Thymus (tissue), 11 donors: ENCODE data around the gene NRIP3. TPM values are rescaled to one million over a fixed set of nuclear protein-coding genes. Genes with fewer than 3 reads are reported as not detected.

ENCODE experiments used
- DNase-seq, 9 donors: peaks; one replicate each; pipeline ENCODE4 v3.0.0-alpha.2; 2013; ENCODE audit warnings: low spot score in 9 of 9, low read depth in 6 of 9, missing footprints in 1 of 9
- H3K27ac ChIP-seq, 2 donors: one replicate each; pipeline ENCODE4 v1.5.1; 2013; ENCODE audit warnings: control low read depth in 1 of 2, low read depth in 1 of 2, low read length in 1 of 2, mild to moderate bottlenecking in 1 of 2, moderate library complexity in 1 of 2
- H3K27me3 ChIP-seq, 2 donors: one replicate each; pipeline ENCODE4 v1.5.1; 2013; ENCODE audit warnings: low read length in 1 of 2; ENCODE audit not compliant: control insufficient read depth in 2 of 2, insufficient read depth in 1 of 2
- H3K36me3 ChIP-seq, 2 donors: one replicate each; pipeline ENCODE4 v1.5.1; 2013; ENCODE audit warnings: low read length in 1 of 2, mild to moderate bottlenecking in 1 of 2, moderate library complexity in 1 of 2; ENCODE audit not compliant: control insufficient read depth in 2 of 2, insufficient read depth in 2 of 2
- H3K4me1 ChIP-seq, 2 donors: one replicate each; pipeline ENCODE4 v1.5.1; 2013; ENCODE audit warnings: low read length in 2 of 2; ENCODE audit not compliant: control insufficient read depth in 2 of 2, insufficient read depth in 2 of 2
- H3K4me3 ChIP-seq, 2 donors: one replicate each; pipeline ENCODE4 v1.5.1; 2013; ENCODE audit warnings: low read length in 2 of 2, control low read depth in 1 of 2, mild to moderate bottlenecking in 1 of 2
- H3K9me3 ChIP-seq, 2 donors: one replicate each; pipeline ENCODE4 v1.5.1; 2013; ENCODE audit warnings: low read length in 1 of 2, mild to moderate bottlenecking in 1 of 2; ENCODE audit not compliant: control insufficient read depth in 2 of 2, insufficient read depth in 1 of 2
- WGBS: extraction: QIAGEN DNeasy Blood & Tissue Kit; methylation state at CpG from one replicate; pipeline ENCODE4 v1.1.7; 2013; 5-methylcytosine and 5-hydroxymethylcytosine counted together
- polyA plus RNA-seq: library from polyadenylated mRNA; stranded (reverse); fragments of 200-250 nt; gene quantifications from one replicate; pipeline ENCODE4 v1.2.3, GENCODE V29; 2013
- total RNA-seq: library from RNA; stranded (reverse); fragments of 120-200 nt; gene quantifications from one replicate; pipeline ENCODE4 v1.2.4, GENCODE V29; 2013
- donor health status: healthy.

NRIP3 gene
- total and polyA plus RNA-seq, 2 donors: 0.80 to 1.2 TPM

GRCh38 chr11:8971196-8971923 lies 32.4 kb downstream of the NRIP3 start:
- DNase-seq: no peak
- H3K4me3 ChIP-seq: no peak overlapping the region
- H3K27me3 ChIP-seq: no peaks in the 10 kb centered on the region
- no peaks in the 10 kb centered on the region for H3K36me3 ChIP-seq
- no peaks in the 10 kb centered on the region for H3K9me3 ChIP-seq
- WGBS: 97% methylated on average over 2 of the region's 2 CpGs
- H3K4me1 ChIP-seq: no peaks in the 10 kb centered on the region
- no peak overlapping the region for H3K27ac ChIP-seq

- H3K9me3 ChIP-seq: no peaks in the 10 kb centered on the region
- H3K4me1 ChIP-seq: peaks cover 16% of the 10 kb centered on the region in 2 donors
- no peaks in the 10 kb centered on the region for H3K36me3 ChIP-seq
- H3K27ac ChIP-seq: no peak overlapping the region
- 97% methylated on average over 8 of the region's 8 CpGs for WGBS
- H3K27me3 ChIP-seq: no peaks in the 10 kb centered on the region
- H3K4me3 ChIP-seq: no peak overlapping the region
- peak in 1 of 9 donors; percentile 9 for DNase-seq
These were observed 36.6 kb downstream of the NRIP3 start for GRCh38 chr11:8967184-8967583.

DNA sequence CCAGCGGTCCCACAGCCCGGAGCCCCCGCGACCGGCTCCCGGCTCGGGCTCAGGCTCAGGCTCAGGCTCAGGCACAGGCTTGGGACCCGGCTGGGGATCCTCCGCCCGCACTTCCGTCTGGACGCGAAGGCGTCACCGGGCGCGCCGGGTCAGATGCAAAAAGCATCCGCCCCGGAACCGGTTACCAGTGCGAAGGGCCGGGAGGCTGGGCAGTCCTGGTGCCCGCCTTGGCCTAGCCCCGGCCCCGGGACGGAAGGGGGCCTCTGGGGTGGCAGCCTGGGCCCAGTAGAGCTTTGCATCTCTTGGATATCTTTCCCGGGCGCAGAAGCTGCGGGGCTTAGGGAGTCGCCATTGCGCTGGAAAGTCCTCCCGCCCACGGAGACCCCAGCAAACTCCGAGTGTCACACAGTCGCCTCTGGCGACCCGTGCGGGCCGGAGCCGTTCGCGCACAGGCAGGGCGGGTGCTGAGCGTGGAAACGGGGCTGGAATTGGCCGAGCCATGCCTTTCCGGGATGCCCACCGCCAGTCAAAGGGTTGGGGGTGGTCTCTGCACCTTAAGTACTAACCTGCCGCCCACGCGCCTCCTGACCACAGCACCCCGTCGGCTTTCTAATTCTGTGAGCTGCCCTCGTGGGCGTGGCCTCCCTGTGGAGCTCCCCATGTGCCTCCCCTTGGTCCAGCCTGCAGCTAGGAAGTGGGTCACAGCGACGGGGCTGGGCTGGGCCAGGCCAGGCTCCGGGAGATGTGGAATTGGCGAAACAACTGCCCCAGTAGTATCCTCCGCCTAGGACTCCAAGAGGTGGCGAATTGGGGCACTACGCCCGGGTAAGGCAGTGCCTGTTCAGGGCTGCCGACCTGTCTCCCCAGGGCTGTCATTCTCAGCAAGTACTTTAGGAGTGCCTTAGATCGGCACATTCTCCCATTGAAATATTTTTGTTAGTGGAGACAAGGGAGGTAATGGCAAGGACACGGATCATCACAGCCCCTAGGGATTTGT lies 39.2 kb downstream of the NRIP3 start, which contains the start of gene TMEM9B:
TMEM9B (minus strand) TSS at position 119 of the 997 bp plus-strand sequence. CDS start 129 bp downstream, outside the sequence.
- no peaks in the 10 kb centered on the region for H3K9me3 ChIP-seq
- DNase-seq: peak; percentile 52 to 90 (median 75)
- peaks cover 16% of the 10 kb centered on the region in 2 donors for H3K4me1 ChIP-seq
- H3K27me3 ChIP-seq: no peaks in the 10 kb centered on the region
- H3K4me3 ChIP-seq: peak within 1 kb of the TSS; percentile 77 to 93
- peak within 1 kb of the TSS; percentile 89 to 97 for H3K27ac ChIP-seq
- no peaks in the 10 kb centered on the region for H3K36me3 ChIP-seq
- WGBS: under 1% methylated on average over 67 of the region's 67 CpGs

DNA sequence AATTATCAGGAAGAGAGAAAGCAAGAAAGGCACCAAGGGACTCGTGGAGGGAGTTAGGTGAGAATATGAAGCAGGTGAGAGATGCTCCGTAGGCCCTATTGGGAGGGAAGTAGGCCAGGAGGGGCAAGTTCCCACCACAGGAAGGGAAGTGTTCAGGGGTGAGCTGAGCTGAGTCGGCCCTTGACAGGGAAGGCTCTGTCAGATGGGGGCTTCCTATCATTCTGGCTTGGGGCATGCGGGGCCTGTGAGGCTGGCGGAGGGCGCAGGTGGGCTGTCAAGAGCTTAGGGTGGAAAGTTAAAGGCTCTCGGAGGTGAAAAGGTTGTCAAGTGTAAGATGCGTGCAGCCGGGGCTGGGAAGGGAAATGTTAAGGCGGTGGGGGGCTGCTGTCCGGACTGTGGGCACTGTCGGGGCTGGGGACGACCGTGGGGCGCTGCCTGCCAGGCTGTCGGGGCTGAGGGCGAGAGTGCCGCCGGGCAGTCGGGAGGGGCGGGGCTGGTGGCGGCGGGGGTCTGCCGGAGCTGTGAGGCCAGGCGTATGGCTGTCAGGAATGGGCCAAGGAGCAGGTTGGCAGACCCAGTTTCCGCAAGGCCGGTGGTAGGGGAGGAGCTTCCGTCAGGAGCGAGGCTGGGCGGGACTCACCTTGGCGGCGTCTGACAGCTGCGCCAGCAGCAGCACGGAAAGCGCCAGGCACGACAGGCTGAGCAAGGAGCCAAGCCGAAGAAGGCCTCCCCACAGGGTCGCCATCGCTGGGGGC lies 40.1 kb downstream of the NRIP3 start:
- H3K4me3 ChIP-seq: peak overlapping the region; percentile 77 to 93
- 3% methylated on average over 39 of the region's 39 CpGs for whole genome bisulfite sequencing
- peaks cover 16% of the 10 kb centered on the region in 2 donors for H3K4me1 ChIP-seq
- H3K27ac ChIP-seq: peak overlapping the region; percentile 89 to 97
- no peaks in the 10 kb centered on the region for H3K27me3 ChIP-seq
- no peaks in the 10 kb centered on the region for H3K36me3 ChIP-seq
- peak in 7 of 9 donors; percentile 7 to 90 (median 73) for DNase-seq
- no peaks in the 10 kb centered on the region for H3K9me3 ChIP-seq

DNA sequence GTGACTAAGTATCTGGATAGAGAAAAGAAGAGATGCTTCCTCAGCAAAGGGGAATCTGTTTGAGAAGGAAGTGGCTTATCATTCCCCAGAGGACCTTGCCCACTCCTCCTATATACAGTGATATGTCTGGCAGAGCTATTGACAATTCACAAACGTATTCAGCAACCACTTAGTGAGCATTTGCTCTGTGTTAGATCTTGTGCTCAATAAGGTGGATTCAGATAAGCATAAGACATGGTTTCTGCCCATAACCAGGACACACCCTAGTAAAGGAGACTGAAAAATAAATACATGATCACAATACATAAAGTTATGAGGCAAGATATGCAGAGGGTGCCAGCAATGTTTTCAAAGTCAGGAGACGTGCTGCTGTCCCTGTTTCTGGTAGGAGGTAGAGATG lies 41.0 kb downstream of the NRIP3 start:
- H3K27ac ChIP-seq: peak overlapping the region in 1 of 2 donors; percentile 48
- WGBS: 65% methylated on average over 2 of the region's 2 CpGs
- H3K4me3 ChIP-seq: peak overlapping the region in 1 of 2 donors; percentile 4
- DNase-seq: no peak
- no peaks in the 10 kb centered on the region for H3K27me3 ChIP-seq
- H3K4me1 ChIP-seq: peaks cover 16% of the 10 kb centered on the region in 2 donors
- H3K36me3 ChIP-seq: no peaks in the 10 kb centered on the region
- no peaks in the 10 kb centered on the region for H3K9me3 ChIP-seq

- peaks cover 16% of the 10 kb centered on the region in 2 donors for H3K4me1 ChIP-seq
- whole genome bisulfite sequencing: 93% methylated on average over 2 of the region's 2 CpGs
- H3K9me3 ChIP-seq: no peaks in the 10 kb centered on the region
- no peak overlapping the region for H3K4me3 ChIP-seq
- DNase-seq: no peak
- H3K27me3 ChIP-seq: no peaks in the 10 kb centered on the region
- peaks cover 2 to 3% of the 10 kb centered on the region in 2 donors for H3K36me3 ChIP-seq
- H3K27ac ChIP-seq: no peak overlapping the region
These were observed 42.4 kb downstream of the NRIP3 start for GRCh38 chr11:8961401-8961800.

GRCh38 chr11:8959546-8960166 lies 44.1 kb downstream of the NRIP3 start:
- no peak overlapping the region for H3K4me3 ChIP-seq
- H3K4me1 ChIP-seq: peaks cover 10 to 11% of the 10 kb centered on the region in 2 donors
- no peaks in the 10 kb centered on the region for H3K9me3 ChIP-seq
- no peaks in the 10 kb centered on the region for H3K27me3 ChIP-seq
- peaks cover 10 to 15% of the 10 kb centered on the region in 2 donors for H3K36me3 ChIP-seq
- DNase-seq: peak in 7 of 9 donors; percentile 28 to 75 (median 42)
- H3K27ac ChIP-seq: peak overlapping the region in 1 of 2 donors; percentile 13
- 68% methylated on average over 2 of the region's 2 CpGs for WGBS

- no peak for DNase-seq
- WGBS: 73% methylated on average over 4 of the region's 4 CpGs
- H3K27ac ChIP-seq: no peak overlapping the region
- no peak overlapping the region for H3K4me3 ChIP-seq
- H3K9me3 ChIP-seq: no peaks in the 10 kb centered on the region
- H3K27me3 ChIP-seq: no peaks in the 10 kb centered on the region
- no peaks in the 10 kb centered on the region for H3K4me1 ChIP-seq
- H3K36me3 ChIP-seq: peaks cover 13 to 21% of the 10 kb centered on the region in 2 donors
These were observed 46.9 kb downstream of the NRIP3 start for GRCh38 chr11:8956860-8957259.
